ENCODE results near the gene GYS1.

GRCh38 chr19:48969276-48970138 is 23.6 kb downstream of the GYS1 start:
- TF ChIP-seq CTCF (conservative IDR thresholded peaks at IDR 0.05; ENCODE audit: low read length), result no peak
- TF ChIP-seq EZH2phosphoT487 (IDR thresholded peaks at IDR 0.05; ENCODE audit: borderline replicate concordance), result no peak

Measured in Loucy (cell line).